SK-N-DZ (cell line): Measurements from ENCODE around the gene SLC44A1. TPM values are rescaled to one million over a fixed set of nuclear protein-coding genes. Genes with fewer than 3 reads are reported as not detected.

ENCODE experiments used
- DNase-seq: peaks from one replicate; pipeline ENCODE4 v3.0.0-alpha.2; 2015; ENCODE audit warnings: low spot score
- polyA plus RNA-seq, 2 experiments: library from polyadenylated mRNA; depleted of rRNA; stranded (reverse); fragments of >200 nt; gene quantifications; 2 replicates each; pipeline ENCODE4 v1.2.3, GENCODE V29; 2014

Gene SLC44A1
- polyA plus RNA-seq (2014; cell fraction: cytosol; rRNA removed) = 10.1 and 11.4 TPM in 2 replicates
- polyA plus RNA-seq (2014; cell fraction: nucleus; rRNA removed) = 3.4 and 5.2 TPM in 2 replicates

DNA sequence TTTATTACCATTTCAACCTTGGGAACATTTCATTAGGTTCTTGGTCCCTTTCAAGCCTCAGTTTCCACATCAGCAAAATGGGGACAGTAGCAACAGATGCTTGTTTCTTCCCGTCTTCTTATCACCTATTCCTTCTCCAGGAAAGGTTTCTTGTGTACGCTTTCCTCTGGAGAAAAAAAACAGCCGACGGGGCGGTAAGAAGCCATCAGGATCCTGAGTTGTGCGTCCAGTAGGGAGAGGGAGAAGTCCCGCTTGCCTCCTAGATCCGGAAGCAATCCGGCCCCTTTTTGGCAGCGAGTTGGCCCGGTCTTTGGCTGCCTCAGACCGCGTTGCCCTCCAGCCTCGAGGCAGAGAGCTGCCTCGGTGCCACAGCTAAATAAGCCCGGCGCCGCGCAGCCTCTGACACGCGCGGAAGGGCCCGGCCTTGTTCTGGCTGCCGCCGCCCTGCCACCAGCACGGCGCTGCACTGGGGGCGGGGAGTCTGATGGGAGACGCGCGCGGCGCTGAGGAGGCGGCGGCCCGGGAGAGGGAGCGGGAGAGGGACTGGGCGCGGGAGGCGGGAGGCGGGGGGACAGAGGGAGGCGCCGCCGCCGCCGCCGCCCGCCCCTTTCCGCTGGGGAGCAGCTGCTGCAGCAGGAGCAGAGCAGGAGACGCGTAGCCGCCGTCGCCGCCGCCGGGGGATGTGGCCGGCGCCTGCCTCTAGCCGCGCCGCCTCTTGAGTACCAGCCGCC lies at the start of gene SLC44A1:
Gene SLC44A1 (plus strand): TSS at position 649 of the 731 bp plus-strand sequence. CDS start 218 bp downstream, outside the sequence.
- peak; percentile 93 for DNase-seq

DNA sequence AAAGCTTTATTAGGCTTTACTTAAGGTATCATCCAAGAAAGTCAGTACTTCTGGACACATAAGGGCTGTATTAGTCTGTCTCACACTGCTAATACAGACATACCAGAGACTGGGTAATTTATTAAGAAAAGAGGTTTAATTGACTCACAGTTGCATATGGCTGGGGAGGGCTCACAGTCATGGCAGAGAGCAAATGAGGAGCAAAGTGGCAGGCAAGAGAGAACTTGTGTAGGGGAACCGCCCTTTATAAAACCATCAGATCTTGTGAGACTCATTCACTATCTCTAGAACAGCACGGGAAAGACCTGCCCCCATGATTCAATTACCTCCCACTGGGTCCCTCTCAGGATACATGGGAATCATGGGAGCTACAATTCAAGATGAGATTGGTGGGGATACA lies 49.2 kb upstream of the SLC44A1 start:
- no peak for DNase-seq

DNA sequence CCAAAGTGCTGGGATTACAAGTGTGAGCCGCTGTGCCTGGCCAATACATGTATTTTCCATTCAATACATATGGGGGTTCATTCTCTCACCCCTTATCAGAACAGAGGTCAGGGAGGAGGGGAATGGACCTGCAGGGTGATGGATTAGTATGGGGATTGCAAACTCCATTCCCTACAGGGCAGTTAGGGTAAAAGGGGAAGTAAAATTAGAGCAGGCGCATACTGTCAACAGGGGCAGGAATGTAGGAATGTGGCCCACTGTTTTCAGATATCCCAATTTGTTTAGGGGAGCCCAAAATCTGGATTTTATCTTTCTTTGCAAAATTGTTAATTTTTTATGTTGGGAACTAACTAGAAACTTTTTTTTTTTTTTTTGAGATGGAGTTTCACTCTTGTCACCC lies 46.4 kb upstream of the SLC44A1 start:
- no peak for DNase-seq

DNA sequence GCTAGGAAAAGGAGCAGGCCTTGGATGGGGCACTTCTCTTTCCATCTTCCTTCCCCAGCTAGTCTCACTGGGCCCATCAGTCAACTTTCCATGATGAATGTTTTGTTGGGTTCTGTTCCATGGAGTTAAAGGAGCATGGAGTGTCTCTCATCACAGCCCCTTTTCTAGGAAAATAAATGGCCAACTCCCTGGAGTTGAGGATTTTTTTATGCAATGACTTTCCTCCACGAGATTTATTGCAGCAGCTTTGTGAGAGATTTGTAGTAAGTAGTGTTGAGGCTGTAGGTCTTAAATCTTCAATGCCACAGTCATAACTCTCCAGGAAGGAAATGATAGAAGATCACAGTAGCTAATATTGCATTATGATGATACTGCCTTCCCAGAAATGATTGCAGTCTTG lies 45.6 kb upstream of the SLC44A1 start:
- no peak for DNase-seq

DNA sequence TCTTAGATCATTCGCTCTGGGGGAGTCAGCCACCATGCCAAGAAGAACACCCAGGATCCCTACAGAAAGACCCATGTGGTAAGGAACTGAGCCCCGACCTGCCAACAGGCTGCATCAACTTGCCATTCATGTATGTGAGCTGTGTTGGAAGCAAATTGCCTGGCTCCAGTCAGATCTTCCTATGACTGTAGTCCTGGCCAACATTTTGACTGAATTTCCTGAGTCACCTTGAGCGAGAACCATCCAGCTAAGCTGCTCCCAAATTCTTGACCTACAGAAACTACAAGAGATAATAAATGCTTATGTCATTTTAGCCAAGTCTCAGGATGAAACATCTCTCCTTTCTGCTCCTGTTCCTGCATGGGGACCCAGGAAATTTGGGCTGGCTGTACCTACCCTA lies 40.0 kb upstream of the SLC44A1 start:
- no peak for DNase-seq

DNA sequence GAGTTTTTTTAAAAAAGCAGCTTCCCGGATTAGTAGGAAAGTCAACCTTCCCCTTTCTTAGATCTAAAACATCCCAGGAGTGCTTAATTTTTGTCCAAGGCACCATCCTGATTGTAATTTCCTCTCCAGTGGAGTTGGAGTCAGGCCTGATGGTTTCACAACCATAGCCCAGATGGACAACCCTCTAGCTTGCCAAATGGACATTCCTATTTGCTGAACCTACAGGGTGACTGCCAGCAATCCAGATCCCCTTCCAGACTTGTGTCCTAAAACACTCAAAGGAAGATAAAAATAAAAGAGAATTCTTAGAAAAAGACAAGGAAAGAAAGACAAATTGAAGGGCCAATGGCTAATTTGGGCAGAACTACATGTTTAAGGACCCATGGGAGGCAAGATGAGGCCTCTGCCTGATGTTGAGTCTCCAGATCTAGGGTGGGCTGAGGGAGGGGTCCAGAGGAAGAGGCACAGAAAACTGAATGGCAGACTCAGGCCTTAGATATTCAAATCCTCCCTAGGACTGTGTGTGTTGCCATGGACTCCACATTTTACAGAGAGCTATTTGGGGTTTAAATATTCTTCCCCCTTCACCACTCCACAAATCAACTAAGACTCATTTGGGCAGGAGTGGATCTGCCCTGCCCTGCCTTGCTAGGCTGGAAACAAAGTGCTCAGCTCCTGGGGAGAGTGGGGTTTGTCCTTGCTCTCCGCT lies 38.5 kb upstream of the SLC44A1 start:
- no peak for DNase-seq

DNA sequence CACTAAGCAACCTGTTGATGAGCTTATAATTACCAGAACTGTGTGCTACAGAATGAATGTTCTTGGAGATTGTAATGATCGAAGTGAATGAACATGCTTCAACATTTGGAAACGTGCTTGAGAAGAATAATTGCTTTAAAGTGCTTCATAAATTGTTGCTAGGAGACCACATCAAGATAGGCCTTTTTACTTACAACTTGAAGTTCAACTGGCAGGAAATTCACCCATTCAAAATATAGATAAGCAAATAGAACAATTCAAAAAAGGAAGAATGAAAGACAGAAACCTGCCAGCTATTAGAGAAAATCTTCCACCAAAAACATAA lies 38.0 kb upstream of the SLC44A1 start:
- DNase-seq = no peak

DNA sequence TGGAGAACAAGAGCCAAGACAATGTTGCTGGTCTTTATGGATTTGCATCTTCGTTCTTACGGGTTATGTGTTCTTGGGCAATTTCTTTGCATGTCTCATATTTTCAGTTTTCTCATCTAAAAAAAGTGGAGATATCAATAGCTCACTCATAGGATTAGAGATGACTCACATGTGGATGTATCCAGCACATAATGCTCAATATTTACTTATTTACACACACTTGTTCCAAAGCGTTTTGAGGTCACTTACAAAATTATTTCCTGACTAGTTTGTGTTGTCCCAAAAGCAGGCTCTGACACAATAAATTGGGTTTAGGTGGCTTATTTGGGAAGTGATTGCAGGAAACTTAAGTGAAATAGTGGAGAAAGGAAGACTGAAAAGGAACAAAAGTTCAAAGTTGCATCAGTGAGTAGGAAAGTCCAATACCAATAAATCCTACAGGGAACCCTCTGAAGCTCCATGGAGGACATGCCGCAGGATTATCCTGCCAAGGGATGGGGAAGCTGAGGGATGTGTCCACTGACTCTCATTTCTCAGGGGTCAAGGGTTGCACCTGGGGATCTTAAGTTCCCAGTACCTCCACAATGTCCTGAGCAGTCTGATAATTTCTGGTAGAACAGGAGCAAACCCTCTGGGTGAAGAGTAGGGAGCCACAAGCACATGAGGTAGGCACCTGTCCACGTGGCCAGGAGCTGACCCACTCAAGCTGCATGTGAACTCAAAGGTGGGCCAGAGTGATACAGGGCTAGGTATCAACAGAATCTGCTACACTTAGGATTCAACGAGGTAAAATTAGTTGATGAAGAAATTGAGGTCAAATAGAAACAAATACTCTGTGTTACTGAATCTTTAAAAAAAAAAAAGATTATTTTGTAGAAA lies 37.4 kb upstream of the SLC44A1 start:
- DNase-seq = no peak

DNA sequence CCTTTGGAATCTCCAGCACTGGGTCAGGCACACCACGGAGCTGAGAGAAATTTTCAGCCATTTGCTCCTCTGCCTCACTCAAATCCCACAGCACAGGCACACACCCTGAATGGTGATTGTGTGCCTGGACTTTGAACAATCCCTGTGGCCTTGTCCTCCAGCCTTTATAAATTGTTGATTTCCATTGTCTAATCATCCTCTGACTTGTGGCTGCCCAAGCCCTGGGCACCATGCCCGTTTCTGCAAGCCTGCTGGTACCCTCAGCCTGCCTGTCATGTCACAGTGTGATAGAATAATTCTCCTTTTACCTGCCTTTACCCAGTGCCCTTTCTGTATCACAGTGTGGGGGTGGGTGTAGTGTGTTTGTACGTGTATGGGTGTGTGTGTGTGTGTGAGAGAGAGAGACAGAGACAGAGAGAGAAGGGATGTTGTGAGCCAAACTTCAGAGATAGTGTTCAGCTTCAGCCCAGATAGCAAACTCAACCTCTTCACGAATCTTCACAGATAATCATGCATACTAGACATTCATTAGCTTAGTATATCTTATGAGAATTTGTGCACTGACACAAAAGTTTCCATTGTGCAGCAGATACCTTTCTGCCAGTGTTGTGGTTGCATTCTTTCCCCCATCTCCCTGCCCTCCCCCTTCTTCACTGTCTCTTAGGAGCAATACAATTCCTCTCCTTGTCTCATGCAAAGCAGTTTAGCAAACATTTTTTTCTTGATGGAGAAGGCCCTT lies 27.8 kb upstream of the SLC44A1 start:
- DNase-seq = no peak

DNA sequence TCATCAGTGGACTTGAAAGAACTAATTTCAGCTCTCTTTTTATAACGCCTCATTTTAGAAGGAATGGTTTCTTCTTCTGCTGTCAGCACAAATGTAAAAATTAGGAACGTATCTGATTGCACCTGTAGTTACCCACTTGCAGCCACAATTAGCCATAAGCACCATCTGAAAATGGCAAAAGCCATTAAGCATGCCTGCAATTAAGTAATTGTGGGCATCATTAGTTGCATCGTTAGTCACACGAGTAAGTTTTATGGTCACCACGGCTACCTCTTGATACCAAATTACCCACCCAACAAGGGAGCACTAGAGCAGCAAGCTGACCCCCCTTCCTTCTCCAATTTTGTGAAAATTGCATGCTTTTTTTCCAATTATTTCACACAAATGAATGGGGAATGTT lies 25.8 kb upstream of the SLC44A1 start:
- no peak for DNase-seq

DNA sequence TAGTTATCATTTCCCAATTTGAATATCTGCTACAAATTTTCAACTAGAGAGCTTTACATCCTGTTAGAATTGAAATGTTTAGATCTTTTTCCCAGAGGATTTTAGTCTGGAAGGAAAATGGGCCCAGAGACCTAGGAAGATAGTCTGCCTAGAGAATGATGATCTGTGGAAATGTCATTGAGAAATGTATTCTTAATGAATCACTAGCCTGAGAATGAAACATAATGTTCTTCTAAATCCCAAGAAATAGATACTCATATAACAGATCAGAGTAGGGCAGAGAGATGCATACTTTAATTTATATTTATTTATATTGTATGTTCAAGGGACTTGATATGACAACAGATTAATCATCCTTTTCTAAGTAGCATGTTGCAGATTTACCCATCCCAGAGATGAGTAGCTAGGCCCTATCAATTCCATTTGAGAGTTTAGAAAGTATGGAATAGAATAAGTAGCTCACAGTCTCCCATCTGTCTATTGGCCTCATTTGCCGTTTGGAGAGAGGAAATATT lies 25.1 kb upstream of the SLC44A1 start:
- no peak for DNase-seq

DNA sequence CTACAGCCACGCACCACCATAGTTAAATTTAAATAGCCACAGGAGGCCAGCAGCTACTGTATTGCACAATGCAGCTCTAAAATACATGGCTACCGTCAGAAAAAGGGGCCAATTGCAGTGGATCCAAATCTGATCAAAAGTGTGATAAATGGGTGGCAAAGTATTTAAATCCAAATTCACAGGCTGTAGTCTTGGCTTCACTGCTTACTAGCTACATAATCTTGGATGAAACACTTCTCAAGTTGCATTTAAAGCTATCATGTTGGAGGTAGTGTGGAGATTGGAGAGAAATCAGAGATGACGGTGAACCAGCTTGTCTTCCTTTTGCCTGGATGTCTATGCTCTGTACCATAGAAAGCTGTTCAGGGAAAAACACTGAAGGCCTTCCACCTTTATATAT lies 24.0 kb upstream of the SLC44A1 start:
- DNase-seq = no peak

DNA sequence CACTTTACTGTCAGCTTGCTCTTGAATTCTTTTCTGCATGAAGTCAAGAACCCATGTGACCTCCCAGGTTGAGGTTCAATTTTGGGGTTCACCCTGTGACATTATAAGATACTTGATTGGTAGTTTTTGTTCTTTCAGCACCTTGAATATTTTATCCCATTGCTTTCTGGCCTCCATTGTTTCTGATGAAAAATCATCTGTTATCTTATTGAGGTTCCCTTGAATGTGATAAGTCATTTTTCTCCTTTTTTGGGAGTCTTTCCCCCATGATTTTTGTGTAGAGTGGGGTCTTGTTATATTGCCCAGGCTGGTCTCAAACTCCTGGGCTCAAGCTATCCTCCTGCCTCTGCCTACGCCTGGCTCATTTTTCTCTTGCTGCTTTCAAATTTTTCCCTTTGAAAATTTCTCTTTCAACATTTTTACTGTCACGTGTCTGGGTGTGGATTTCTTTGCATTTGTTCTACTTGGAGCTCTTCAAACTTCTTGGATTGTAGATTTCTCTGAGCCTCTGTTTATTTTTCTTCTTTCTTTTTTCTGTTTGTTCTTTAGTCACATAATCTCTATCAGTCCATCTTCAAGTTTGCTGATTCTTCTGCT lies 20.8 kb upstream of the SLC44A1 start:
- no peak for DNase-seq

DNA sequence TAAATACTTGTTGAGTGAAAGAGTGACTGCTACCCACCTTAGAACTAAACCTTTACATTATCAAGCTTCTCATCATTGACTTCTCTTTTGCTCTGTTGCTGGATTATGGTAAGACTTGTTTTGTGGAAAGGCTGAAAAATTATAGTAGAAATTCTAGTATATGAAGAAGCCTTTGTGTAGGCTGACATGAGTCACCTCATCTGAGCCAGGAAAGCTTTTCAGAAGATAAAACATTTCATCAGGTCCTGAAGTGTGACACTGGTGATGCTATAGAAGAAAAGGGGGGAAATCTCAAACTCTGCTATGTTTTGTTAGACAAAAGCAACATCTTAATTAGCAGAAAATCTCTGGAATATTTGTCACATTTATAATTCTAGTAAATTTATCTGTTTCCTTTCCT lies 18.4 kb upstream of the SLC44A1 start:
- DNase-seq = no peak

DNA sequence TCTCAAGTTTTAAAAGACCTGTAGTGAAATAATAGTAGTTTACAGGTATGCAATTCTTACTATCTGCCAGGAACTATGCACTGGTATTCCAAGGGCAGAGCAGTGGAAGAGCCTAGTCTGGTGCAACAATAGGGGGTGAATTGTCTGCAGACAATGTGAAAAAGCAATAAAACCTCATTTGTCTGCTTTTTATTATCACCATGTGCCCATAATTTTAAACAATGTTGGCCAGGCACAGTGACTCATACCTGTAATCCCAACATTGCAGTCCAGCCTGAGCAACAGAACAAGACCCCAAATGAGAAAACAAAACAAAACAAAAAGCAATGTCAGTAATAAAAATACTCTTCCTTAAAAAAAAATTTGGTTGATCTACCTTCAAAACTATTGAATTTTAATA lies 12.2 kb upstream of the SLC44A1 start:
- no peak for DNase-seq

DNA sequence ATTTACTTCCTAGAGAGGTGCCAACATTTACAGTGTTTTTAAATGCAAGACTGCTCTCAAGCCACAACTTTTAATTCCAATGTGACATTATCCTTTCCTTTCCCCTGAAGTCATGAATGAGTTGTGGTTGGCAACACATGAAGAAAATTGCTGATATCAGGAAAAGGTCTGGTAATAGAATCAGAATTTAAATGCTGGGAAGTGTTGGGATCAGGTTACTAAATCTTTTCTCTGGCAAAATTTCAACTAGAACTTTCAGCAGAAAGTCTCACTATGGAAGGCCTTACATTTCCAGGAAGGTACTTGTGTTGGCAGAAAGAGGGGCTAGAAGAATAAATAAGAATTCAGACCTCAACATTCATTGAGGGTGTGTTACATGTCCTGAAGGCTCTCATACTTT lies 10.6 kb upstream of the SLC44A1 start:
- DNase-seq = no peak

DNA sequence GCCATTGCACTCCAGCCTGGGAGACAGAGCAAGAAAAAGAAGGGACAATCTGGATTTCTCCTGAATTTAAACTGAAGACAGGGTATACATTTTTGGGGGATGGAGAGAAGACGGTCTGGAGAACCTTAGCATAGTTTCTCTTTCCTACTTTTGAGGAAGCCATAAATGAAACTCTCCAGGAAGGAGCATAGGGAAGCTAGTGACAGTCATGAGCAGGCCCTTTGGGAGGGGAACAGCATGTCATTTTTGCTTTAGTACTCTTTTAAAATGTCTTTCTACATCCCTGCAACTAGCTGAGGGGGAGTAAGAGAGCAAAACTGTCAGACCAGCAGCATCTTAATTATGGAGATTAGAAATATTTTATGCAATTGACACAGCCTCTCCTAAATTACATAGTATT lies 8.2 kb upstream of the SLC44A1 start:
- no peak for DNase-seq

DNA sequence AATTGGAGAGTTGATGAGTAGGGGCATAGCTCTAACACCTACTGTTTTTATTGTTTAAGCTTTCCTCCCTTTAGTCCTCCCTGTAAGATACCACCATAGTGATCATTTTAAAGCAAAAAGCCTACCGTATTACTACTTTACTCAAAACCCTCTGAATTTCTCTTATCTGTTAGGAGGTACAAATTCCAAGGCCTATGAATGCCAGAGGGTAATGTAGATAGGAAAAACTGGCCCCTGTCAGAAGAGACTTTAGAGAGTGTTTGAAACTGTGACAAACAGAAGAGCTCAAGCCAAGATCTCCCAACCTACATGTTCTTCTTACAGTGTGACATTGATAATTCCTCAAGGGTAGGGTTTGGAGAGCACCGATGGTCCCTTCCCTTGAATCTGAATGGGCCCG lies 7.2 kb upstream of the SLC44A1 start:
- DNase-seq = no peak

DNA sequence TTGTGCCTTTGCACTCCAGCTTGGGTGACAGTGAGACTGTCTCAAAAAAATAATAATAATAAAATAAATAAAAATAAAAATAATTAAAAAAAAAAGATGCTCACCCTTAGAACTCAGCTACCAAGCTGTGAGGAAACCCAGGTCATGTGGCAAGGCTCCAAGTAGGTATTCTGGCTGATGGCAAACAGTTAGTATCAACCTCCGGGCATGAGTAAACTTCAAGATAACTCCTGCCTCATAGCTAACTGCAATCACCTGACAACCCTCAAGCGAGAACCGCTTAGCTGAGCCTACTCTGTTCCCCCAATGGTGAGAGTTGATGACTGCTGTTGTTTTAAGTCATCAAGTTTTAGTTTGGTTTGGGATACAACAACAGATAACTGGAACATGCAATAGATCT lies 6.1 kb upstream of the SLC44A1 start:
- no peak for DNase-seq

DNA sequence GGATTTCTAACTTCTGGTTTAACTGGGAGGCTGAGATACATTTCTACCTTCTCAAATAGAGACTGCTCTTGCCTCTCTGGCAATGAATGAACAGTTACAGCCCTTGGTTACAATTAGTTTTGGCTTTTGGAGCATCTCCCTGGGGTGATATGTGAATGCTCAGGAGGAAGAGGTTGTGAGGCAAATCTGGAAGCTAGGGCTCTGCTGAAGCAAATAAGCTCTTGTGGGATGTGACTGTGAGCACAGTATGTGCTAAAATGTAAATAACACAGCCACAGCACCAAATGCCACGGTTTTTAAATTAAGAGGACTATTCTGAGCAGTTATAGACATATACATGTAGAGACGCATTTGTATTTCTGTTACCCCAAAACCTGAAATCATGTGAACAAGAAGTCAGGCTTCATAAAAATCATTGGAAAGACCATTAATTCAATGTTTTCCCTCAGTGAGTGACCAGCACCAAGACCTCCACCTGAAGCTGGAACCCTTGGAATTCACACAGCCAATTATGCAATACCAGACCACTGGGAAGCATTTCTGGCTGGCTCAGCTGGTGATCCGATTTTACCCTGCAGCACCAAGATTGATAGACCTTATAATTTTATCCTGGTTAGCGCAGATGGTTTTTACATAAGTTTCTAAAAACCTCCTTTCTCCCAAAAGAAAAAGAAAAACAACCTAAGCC lies 3.0 kb upstream of the SLC44A1 start:
- no peak for DNase-seq
